ENCODE measurements around the gene ABCC11. TPM values are rescaled to one million over a fixed set of nuclear protein-coding genes. Genes with fewer than 3 reads are reported as not detected.

Gene ABCC11
- total RNA-seq, 2 experiments from 2014 or later = 0.15 to 0.17 TPM

Other genes with a start within 250 kb of the ABCC11 start
- gene ABCC12, start 91.5 kb downstream of the ABCC11 start, total RNA-seq = not detected
- gene LONP2, start 3.2 kb downstream of the ABCC11 start, total RNA-seq = 10 to 100 TPM; 46.1 to 50.0 TPM
- gene SIAH1, start 137.9 kb upstream of the ABCC11 start, total RNA-seq = 10 to 100 TPM; 13.1 to 14.4 TPM